ENCODE data around the gene ABHD12.

DNA sequence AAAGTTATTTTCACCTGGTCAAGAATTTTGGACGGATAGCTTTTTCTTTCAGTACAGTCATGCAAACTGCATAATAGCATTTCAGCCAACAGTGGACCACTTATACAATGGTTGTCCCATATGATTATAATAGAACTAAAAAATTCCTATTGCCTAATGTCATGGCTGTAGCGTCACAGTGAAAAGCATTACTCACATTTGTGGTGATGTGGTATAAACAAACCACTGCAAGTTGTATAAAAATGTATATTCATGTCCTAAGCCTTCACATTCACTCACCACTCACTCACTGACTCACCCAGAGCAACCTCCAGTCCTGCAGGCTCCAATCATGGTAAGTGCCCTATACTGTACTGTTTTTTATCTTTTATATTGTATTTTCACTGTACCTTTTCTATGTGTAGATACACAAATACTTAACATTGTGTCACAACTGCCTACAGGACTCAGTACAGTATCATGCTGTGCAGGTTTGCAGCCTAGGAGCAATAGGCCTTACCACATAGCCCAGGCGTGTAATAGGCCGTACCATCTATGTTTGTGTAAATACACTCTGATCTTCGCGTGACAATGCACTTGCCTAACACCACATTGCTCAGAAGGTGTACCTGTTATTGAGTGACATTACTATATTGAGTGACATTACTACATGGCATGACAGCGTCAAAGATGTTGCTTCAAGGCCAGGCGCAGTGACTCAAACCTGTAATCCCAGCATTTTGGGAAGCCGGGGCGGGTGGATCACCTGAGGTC lies 17.9 kb downstream of the ABHD12 start:
- TF ChIP-seq, protein P1, sequence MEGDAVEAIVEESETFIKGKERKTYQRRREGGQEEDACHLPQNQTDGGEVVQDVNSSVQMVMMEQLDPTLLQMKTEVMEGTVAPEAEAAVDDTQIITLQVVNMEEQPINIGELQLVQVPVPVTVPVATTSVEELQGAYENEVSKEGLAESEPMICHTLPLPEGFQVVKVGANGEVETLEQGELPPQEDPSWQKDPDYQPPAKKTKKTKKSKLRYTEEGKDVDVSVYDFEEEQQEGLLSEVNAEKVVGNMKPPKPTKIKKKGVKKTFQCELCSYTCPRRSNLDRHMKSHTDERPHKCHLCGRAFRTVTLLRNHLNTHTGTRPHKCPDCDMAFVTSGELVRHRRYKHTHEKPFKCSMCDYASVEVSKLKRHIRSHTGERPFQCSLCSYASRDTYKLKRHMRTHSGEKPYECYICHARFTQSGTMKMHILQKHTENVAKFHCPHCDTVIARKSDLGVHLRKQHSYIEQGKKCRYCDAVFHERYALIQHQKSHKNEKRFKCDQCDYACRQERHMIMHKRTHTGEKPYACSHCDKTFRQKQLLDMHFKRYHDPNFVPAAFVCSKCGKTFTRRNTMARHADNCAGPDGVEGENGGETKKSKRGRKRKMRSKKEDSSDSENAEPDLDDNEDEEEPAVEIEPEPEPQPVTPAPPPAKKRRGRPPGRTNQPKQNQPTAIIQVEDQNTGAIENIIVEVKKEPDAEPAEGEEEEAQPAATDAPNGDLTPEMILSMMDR (IDR thresholded peaks at IDR 0.05; ENCODE audit: low read length) = no peak
- no peak for TF ChIP-seq EZH2 (IDR thresholded peaks at IDR 0.05; ENCODE audit: borderline replicate concordance, low read length)

All from OCI-LY1 (cell line).